HUES6 (cell line): Measurements from ENCODE around the gene ZSWIM8.
"Not testable (repeated sequence)": the region's sequence is repeated elsewhere in the genome, so short reads cannot be mapped to it uniquely, and the experiment has no call there.

Experiments
- H3K27ac ChIP-seq: 2 replicates; pipeline ENCODE4 v1.7.0; 2013; ENCODE audit warnings: low read depth, mild to moderate bottlenecking, low read length, inconsistent platforms
- H3K27me3 ChIP-seq: 2 replicates; pipeline ENCODE4 v1.6.1; 2013; ENCODE audit warnings: low read length; ENCODE audit not compliant: control insufficient read depth, insufficient read depth
- H3K36me3 ChIP-seq: 2 replicates; pipeline ENCODE4 v1.6.1; 2013; ENCODE audit warnings: low read length; ENCODE audit not compliant: control insufficient read depth, insufficient read depth
- H3K4me1 ChIP-seq: 2 replicates; pipeline ENCODE4 v1.6.1; 2013; ENCODE audit warnings: low read length; ENCODE audit not compliant: control insufficient read depth, insufficient read depth
- H3K4me3 ChIP-seq: 2 replicates; pipeline ENCODE4 v1.5.1; 2013; ENCODE audit warnings: low read depth, low read length
- H3K9ac ChIP-seq: one replicate; pipeline ENCODE4 v1.6.1; 2013; ENCODE audit warnings: mild to moderate bottlenecking, low read length
- H3K9me3 ChIP-seq: 2 replicates; pipeline ENCODE4 v1.6.1; 2013; ENCODE audit warnings: low read depth, low read length; ENCODE audit not compliant: control insufficient read depth, insufficient read depth

The ZSWIM8 gene

GRCh38 chr10:73816917-73817729 lies 31.7 kb downstream of the ZSWIM8 start:
- peaks cover 8% of the 10 kb centered on the region; the same call in 1 of the 2 replicates for H3K4me1 ChIP-seq
- H3K9ac ChIP-seq = no peak overlapping the region
- H3K27me3 ChIP-seq = no peaks in the 10 kb centered on the region
- H3K4me3 ChIP-seq = no peak overlapping the region
- no peaks in the 10 kb centered on the region for H3K9me3 ChIP-seq
- H3K27ac ChIP-seq = no peak overlapping the region
- H3K36me3 ChIP-seq = peaks cover 49% of the 10 kb centered on the region

GRCh38 chr10:73817826-73818225 lies 32.4 kb downstream of the ZSWIM8 start:
- Histone ChIP-seq H3K4me1 (0 out of 2 replicates have a peak, but pooled peaks cover 2% of the 10 kb centered on the region), H3K4me3 (no peak overlapping the region), H3K36me3 (peaks cover 52% of the 10 kb centered on the region), H3K27ac (no peak overlapping the region), H3K9ac (no peak overlapping the region), H3K9me3 (no peaks in the 10 kb centered on the region), H3K27me3 (no peaks in the 10 kb centered on the region)

GRCh38 chr10:73818402-73818801 lies 33.0 kb downstream of the ZSWIM8 start:
- Histone ChIP-seq H3K27me3 (no peaks in the 10 kb centered on the region), H3K4me1 (no peaks in the 10 kb centered on the region), H3K27ac (no peak overlapping the region), H3K9ac (no peak overlapping the region), H3K9me3 (no peaks in the 10 kb centered on the region), H3K4me3 (no peak overlapping the region), H3K36me3 (peaks cover 49% of the 10 kb centered on the region)

GRCh38 chr10:73819081-73819480 lies 33.7 kb downstream of the ZSWIM8 start:
- Histone ChIP-seq H3K27me3 (no peaks in the 10 kb centered on the region), H3K9me3 (no peaks in the 10 kb centered on the region), H3K4me3 (no peak overlapping the region), H3K4me1 (no peaks in the 10 kb centered on the region), H3K9ac (no peak overlapping the region), H3K27ac (no peak overlapping the region), H3K36me3 (peaks cover 49% of the 10 kb centered on the region)

- peaks cover 51% of the 10 kb centered on the region for H3K36me3 ChIP-seq
- no peak overlapping the region for H3K4me3 ChIP-seq
- no peaks in the 10 kb centered on the region for H3K4me1 ChIP-seq
- H3K9me3 ChIP-seq = no peaks in the 10 kb centered on the region
- H3K27me3 ChIP-seq = no peaks in the 10 kb centered on the region
- no peak overlapping the region for H3K27ac ChIP-seq
- H3K9ac ChIP-seq = no peak overlapping the region
Observed at GRCh38 chr10:73819513-73820093, 34.2 kb downstream of the ZSWIM8 start.

GRCh38 chr10:73823391-73823790 lies 38.0 kb downstream of the ZSWIM8 start:
- Histone ChIP-seq H3K4me1 (no peaks in the 10 kb centered on the region), H3K4me3 (no peak overlapping the region), H3K9me3 (no peaks in the 10 kb centered on the region), H3K27ac (no peak overlapping the region), H3K9ac (peak overlapping the region; percentile 50), H3K36me3 (peaks cover 55% of the 10 kb centered on the region), H3K27me3 (no peaks in the 10 kb centered on the region)

GRCh38 chr10:73824146-73824725 lies 38.8 kb downstream of the ZSWIM8 start:
- Histone ChIP-seq H3K27me3 (no peaks in the 10 kb centered on the region), H3K4me3 (no peak overlapping the region), H3K27ac (no peak overlapping the region), H3K9me3 (no peaks in the 10 kb centered on the region), H3K36me3 (peaks cover 55% of the 10 kb centered on the region), H3K9ac (no peak overlapping the region), H3K4me1 (no peaks in the 10 kb centered on the region)

GRCh38 chr10:73827346-73828089 lies 42.1 kb downstream of the ZSWIM8 start:
- no peak overlapping the region for H3K4me3 ChIP-seq

GRCh38 chr10:73828161-73828560 lies 42.8 kb downstream of the ZSWIM8 start:
- H3K9me3 ChIP-seq = no peaks in the 10 kb centered on the region
- H3K4me3 ChIP-seq = no peak overlapping the region
- H3K36me3 ChIP-seq = peaks cover 43% of the 10 kb centered on the region
- H3K4me1 ChIP-seq = no peaks in the 10 kb centered on the region
- H3K27me3 ChIP-seq = no peaks in the 10 kb centered on the region
- no peak overlapping the region for H3K9ac ChIP-seq
- H3K27ac ChIP-seq = no peak overlapping the region

More at GRCh38 chr10:73827346-73828089, 42.1 kb downstream of the ZSWIM8 start:
- Histone ChIP-seq H3K4me1 (no peaks in the 10 kb centered on the region), H3K9ac (no peak overlapping the region), H3K36me3 (peaks cover 43% of the 10 kb centered on the region), H3K9me3 (no peaks in the 10 kb centered on the region), H3K27ac (no peak overlapping the region), H3K27me3 (no peaks in the 10 kb centered on the region)

- H3K4me1 ChIP-seq, H3K27me3 ChIP-seq, H3K27ac ChIP-seq, H3K4me3 ChIP-seq, H3K9me3 ChIP-seq, H3K9ac ChIP-seq: not testable (repeated sequence)
- H3K36me3 ChIP-seq = peaks cover 36% of the 10 kb centered on the region
Observed at GRCh38 chr10:73829090-73829489, 43.7 kb downstream of the ZSWIM8 start.
